Measurements from ENCODE around the gene BCL2L11.
A peak's percentile ranks its signal among the peaks of the same experiment; 100 is the strongest.
"Not testable (repeated sequence)": the region's sequence is repeated elsewhere in the genome, so short reads cannot be mapped to it uniquely, and the experiment has no call there.

The BCL2L11 gene, protein sequence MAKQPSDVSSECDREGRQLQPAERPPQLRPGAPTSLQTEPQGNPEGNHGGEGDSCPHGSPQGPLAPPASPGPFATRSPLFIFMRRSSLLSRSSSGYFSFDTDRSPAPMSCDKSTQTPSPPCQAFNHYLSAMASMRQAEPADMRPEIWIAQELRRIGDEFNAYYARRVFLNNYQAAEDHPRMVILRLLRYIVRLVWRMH

GRCh38 chr2:111120253-111121027 lies at the start of gene BCL2L11:
Gene BCL2L11 (plus strand): TSS chr2:111120914. CDS start chr2:111123746, 2,832 bp downstream.
- peak; percentile 84 to 91 for DNase-seq (ENCODE audit: low read depth in 1 of 2, low spot score in 1 of 2)

- DNase-seq (ENCODE audit: low read depth in 1 of 2, low spot score in 1 of 2), result no peak
These were observed 49.0 kb upstream of the BCL2L11 start for GRCh38 chr2:111071600-111072171.

- DNase-seq (ENCODE audit: low read depth in 1 of 2, low spot score in 1 of 2), result no peak
These were observed 48.4 kb upstream of the BCL2L11 start for GRCh38 chr2:111072220-111072871.

GRCh38 chr2:111082659-111083058 lies 38.1 kb upstream of the BCL2L11 start:
- not testable (repeated sequence) for DNase-seq (ENCODE audit: low read depth in 1 of 2, low spot score in 1 of 2)

GRCh38 chr2:111091811-111092211 lies 28.9 kb upstream of the BCL2L11 start:
- DNase-seq (ENCODE audit: low read depth in 1 of 2, low spot score in 1 of 2), result no peak

GRCh38 chr2:111094691-111095090 lies 26.0 kb upstream of the BCL2L11 start:
- no peak for DNase-seq (ENCODE audit: low read depth in 1 of 2, low spot score in 1 of 2)

DNA sequence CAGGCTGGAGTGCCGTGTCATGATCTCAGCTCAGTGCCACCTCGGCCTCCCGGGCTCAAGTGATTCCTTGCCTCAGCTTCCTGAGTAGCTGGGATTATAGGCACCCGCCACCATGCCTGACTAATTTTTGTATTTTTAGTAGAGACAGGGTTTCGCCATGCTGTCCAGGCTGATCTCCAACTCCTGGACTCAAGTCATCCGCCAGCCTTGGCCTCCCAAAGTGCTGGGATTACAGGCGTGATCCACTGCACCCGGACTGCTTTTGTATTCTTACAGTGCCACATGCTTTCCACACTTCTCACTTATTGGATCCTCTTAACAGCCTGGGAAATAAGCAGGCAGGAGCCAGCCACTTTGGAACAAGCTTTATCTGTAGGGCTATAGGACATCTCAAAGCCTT lies 25.3 kb upstream of the BCL2L11 start:
- no peak for DNase-seq (ENCODE audit: low read depth in 1 of 2, low spot score in 1 of 2)

DNA sequence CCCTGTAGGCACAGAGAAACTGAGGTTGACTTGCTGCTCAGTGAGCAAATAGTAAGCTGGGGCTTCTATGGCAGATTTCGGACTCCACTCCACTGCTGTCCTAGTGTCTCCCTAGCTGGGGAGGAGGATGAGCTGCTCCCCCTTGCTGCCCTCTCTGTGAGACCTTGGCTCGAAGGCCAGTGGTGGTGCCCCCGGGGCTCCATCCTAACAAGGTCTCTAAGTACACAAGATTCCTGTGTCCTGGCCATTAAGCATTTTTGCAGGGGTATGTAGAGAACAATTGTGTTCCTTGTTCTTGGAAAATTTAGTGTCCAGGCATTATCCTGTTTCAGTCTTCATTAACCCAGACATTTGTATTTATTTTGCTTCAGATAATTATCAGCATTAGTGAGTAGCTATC lies 21.3 kb upstream of the BCL2L11 start:
- no peak for DNase-seq (ENCODE audit: low read depth in 1 of 2, low spot score in 1 of 2)

DNA sequence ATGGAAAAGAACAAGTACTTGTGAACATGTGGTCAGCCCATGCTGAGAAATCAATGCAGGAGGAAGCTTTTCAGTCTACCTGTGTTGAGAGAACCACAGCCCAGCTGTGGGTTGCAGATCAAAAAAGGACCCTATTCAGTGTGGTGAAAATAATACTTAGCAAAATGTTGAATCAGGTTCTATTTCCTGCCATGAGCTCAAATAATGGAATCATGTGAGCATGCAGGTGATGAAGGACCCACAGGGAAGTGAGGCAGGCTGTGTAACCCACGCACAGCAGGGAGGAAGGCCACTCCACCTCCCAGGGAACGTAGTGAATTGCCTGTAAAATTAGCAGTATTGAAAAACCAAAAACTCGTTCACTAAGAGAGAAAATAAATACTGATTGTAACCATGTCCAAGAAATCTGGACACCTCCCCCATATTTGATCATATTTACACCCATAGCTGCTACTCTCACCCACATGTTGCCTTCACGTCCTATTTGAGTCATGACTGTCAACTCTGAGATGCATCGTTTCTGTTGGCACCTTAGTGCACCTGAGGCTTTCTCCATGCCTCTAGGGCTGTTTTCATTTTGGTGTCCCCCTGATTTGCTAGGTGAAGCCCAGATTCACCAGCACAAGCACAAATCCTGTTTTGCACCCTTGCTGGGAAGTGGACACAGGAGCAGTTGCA lies 20.5 kb upstream of the BCL2L11 start:
- no peak for DNase-seq (ENCODE audit: low read depth in 1 of 2, low spot score in 1 of 2)

GRCh38 chr2:111100765-111101162 lies 19.9 kb upstream of the BCL2L11 start:
- no peak for DNase-seq (ENCODE audit: low read depth in 1 of 2, low spot score in 1 of 2)

DNA sequence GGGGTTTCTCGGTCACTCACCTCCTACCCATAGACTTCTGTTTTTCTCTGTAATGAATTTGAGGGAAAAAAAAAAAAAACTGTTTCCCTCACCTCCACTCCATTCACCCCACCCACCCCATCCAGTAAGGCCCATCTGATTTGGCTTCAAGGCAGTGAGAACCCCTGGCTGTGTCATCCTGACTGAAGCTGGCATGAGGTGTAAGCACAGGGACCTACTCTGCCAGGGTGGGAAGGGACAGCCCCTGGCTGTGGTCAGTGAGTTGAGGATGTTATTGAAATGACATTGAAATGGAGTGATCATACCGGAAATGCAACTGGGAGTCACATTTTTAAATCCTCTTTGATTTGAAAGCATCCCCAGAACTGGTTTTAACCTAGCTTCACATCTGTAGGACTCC lies 19.1 kb upstream of the BCL2L11 start:
- no peak for DNase-seq (ENCODE audit: low read depth in 1 of 2, low spot score in 1 of 2)

DNA sequence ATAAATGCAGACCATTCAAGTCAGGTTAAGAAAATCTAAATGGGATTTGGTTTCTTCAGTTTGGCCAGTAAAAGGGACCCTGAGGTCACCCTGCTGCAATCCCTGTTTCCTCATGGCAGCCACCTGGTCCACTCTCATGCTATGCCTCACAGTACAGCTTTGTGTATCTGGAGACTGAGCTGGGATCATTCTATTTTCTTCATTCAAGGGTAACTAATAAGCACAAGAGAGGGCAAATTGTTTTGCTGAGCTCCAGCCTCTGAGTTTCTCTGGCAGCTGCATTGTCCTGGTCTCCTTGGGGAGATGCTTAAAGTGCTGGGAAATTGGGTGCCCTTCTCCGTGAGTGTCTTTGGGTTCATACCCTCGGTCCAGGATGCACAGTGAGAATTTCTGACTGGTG lies 18.5 kb upstream of the BCL2L11 start:
- DNase-seq (ENCODE audit: low read depth in 1 of 2, low spot score in 1 of 2), result no peak

DNA sequence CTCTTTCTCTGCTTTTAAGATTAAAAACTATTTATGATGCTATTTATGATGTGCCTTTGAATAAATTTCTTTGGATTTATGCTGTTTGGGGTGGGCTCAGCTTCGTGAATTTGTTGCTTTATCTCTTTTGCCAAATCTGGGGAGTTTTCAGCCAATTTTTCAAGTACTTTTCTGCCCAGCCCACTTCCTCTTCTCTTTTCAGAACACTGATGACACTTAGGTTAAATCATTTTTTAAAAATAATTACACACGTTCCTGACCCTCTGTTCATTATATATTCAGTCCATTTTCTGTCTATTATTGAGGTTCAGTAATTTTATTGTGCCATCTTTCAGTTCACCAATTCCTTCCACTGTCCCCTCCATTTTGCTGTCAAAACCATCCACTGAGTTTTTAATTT lies 14.8 kb upstream of the BCL2L11 start:
- no peak for DNase-seq (ENCODE audit: low read depth in 1 of 2, low spot score in 1 of 2)

GRCh38 chr2:111106706-111107105 lies 14.0 kb upstream of the BCL2L11 start:
- no peak for DNase-seq (ENCODE audit: low read depth in 1 of 2, low spot score in 1 of 2)

DNA sequence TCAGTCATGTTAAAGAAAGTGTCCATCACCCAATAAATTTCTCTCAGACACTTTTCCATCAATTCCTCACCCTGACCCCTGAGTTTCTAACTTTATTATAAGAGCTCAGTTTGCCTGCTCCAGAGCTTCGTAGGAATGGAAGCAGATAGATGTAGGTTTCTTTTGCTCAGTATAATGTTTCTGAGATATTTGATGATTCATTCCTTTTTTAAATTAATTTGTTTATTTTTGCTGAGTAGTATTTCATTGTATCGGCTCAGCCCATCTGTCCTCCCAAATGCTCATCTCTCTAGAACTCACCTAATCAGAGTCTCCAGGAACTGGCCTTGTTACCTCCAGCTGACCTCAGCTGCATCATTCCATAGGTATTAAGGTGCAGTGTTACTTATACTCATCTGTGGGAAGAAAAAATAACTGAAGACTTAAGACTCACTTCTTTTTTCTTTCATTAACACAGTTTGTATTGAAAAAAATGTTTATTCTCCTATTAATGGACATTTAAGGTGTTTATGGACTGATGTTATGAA lies 11.9 kb upstream of the BCL2L11 start:
- DNase-seq (ENCODE audit: low read depth in 1 of 2, low spot score in 1 of 2), result no peak

- DNase-seq (ENCODE audit: low read depth in 1 of 2, low spot score in 1 of 2), result no peak
These were observed 9.5 kb upstream of the BCL2L11 start for GRCh38 chr2:111111101-111111755.

DNA sequence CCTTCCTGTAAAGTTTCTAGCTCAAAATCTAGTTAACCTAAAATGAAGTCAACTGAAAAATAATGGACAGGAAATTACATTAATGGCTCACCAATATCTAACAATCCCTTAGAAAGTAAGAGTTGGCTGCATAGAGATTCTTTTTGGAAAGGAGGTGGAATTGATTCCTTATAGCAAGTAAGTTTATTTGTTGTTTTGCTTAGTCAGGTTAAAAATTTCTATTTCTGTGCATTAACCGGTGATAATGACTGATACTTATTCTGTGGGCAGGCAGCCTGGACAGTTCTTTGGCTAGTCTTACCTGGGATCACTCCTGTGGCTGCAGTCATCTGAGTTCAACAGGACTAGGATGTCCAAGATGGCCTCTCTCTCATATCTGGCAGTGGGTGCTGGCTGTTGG lies 6.9 kb upstream of the BCL2L11 start:
- DNase-seq (ENCODE audit: low read depth in 1 of 2, low spot score in 1 of 2), result no peak

GRCh38 chr2:111116011-111116746 lies 4.5 kb upstream of the BCL2L11 start:
- DNase-seq (ENCODE audit: low read depth in 1 of 2, low spot score in 1 of 2), result no peak

GRCh38 chr2:111116843-111117597 lies 3.7 kb upstream of the BCL2L11 start:
- peak; percentile 28 to 47 for DNase-seq (ENCODE audit: low read depth in 1 of 2, low spot score in 1 of 2)
